IMR-90 (cell line): ENCODE data around the gene KDM4B. TPM values are rescaled to one million over a fixed set of nuclear protein-coding genes. Genes with fewer than 3 reads are reported as not detected.

Experiments used
- ATAC-seq: fragments of 200-7000 bp; cut with Tn5 transposase; 2 replicates; pipeline ENCODE4 v1.9.1; 2020; ENCODE audit warnings: low read depth, mild to moderate bottlenecking, moderate library complexity
- BruUV-seq: library from RNA; stranded (reverse); fragments of 400-500 nt; replicated peaks from 2 replicates; lab custom pipeline; 2021; lab: Mats Ljungman, UMichigan
- CTCF ChIA-PET: fragments of 300-600 bp; formaldehyde crosslinking; extraction: SDS; loops from one replicate; lab custom pipeline; 2021; ENCODE audit warnings: antibody characterized with exemption; lab: Yijun Ruan, JAX
- POLR2A ChIA-PET: fragments of 300-600 bp; sonication (Branson Sonifier 250); formaldehyde crosslinking; loops from one replicate; lab custom pipeline; 2022; ENCODE audit warnings: antibody characterized with exemption; ENCODE audit not compliant: unreplicated experiment; lab: Charles Lee
- DNase-seq: peaks from one replicate; pipeline ENCODE4 v3.0.0; 2013
- H2AFZ ChIP-seq: replicated peaks from 2 replicates; pipeline ENCODE3; 2013; ENCODE audit warnings: low read length, mild to moderate bottlenecking; ENCODE audit not compliant: poor library complexity
- H2AK5ac ChIP-seq: 2 replicates; pipeline ENCODE4 v1.6.1; 2013; ENCODE audit warnings: low read depth, low read length, inconsistent platforms
- H2AK9ac ChIP-seq: replicated peaks from 2 replicates; pipeline ENCODE3; 2013; ENCODE audit warnings: mild to moderate bottlenecking, low read depth, low read length, moderate library complexity; ENCODE audit not compliant: poor library complexity
- H2BK120ac ChIP-seq: 2 replicates; pipeline ENCODE4 v1.6.1; 2013; ENCODE audit warnings: low read depth, low read length, inconsistent platforms
- H2BK15ac ChIP-seq: 3 replicates; pipeline ENCODE4 v1.6.1; 2013; ENCODE audit warnings: low read depth, low read length, inconsistent platforms
- H2BK20ac ChIP-seq: 2 replicates; pipeline ENCODE4 v1.6.1; 2013; ENCODE audit warnings: low read depth, mild to moderate bottlenecking, inconsistent platforms, low read length, moderate library complexity
- H2BK5ac ChIP-seq: 2 replicates; pipeline ENCODE4 v1.6.1; 2013; ENCODE audit warnings: mild to moderate bottlenecking, low read depth, low read length, inconsistent platforms; ENCODE audit not compliant: poor library complexity, severe bottlenecking
- H3K14ac ChIP-seq: replicated peaks from 2 replicates; pipeline ENCODE4 v1.6.1; 2013; ENCODE audit warnings: low read depth, low read length, inconsistent platforms
- H3K18ac ChIP-seq: 2 replicates; pipeline ENCODE4 v1.6.1; 2013; ENCODE audit warnings: low read depth, low read length, control low read depth
- H3K23ac ChIP-seq: 2 replicates; pipeline ENCODE4 v1.6.1; 2013; ENCODE audit warnings: low read depth, low read length, inconsistent platforms
- H3K27ac ChIP-seq: 2 replicates; pipeline ENCODE4 v1.5.1; 2013; ENCODE audit warnings: mild to moderate bottlenecking, control low read depth, low read length; ENCODE audit not compliant: insufficient read depth
- H3K27me3 ChIP-seq: 2 replicates; pipeline ENCODE4 v1.6.1; 2013; ENCODE audit warnings: low read length; ENCODE audit not compliant: control insufficient read depth, insufficient read depth
- H3K36me3 ChIP-seq: 2 replicates; pipeline ENCODE4 v1.6.1; 2013; ENCODE audit warnings: low read length, mixed read lengths; ENCODE audit not compliant: control insufficient read depth, insufficient read depth
- H3K4ac ChIP-seq: 2 replicates; pipeline ENCODE4 v1.6.1; 2013; ENCODE audit warnings: low read depth, low read length, inconsistent platforms
- H3K4me1 ChIP-seq: 2 replicates; pipeline ENCODE4 v1.6.1; 2013; ENCODE audit warnings: low read length, mixed read lengths; ENCODE audit not compliant: control insufficient read depth, insufficient read depth
- H3K4me2 ChIP-seq: 2 replicates; pipeline ENCODE4 v1.6.1; 2013; ENCODE audit warnings: low read depth, mild to moderate bottlenecking, control low read depth, low read length, moderate library complexity
- H3K4me3 ChIP-seq: 2 replicates; pipeline ENCODE4 v1.5.1; 2013; ENCODE audit warnings: low read depth, mild to moderate bottlenecking, control low read depth, low read length, moderate library complexity; ENCODE audit not compliant: insufficient read depth
- H3K56ac ChIP-seq: 2 replicates; pipeline ENCODE4 v1.6.1; 2013; ENCODE audit warnings: low read length, inconsistent platforms; ENCODE audit not compliant: insufficient read depth; ENCODE audit errors: extremely low read depth
- H3K79me1 ChIP-seq, 2 experiments: 2 replicates each; pipeline ENCODE4 v1.6.1; 2013; ENCODE audit warnings: low read length in 2 of 2, inconsistent platforms in 1 of 2, low read depth in 1 of 2
- H3K9ac ChIP-seq: 2 replicates; pipeline ENCODE4 v1.6.1; 2013; ENCODE audit warnings: low read depth, low read length, control low read depth
- H3K9me1 ChIP-seq: 2 replicates; pipeline ENCODE4 v1.6.1; 2013; ENCODE audit warnings: low read length, inconsistent platforms; ENCODE audit not compliant: insufficient read depth
- H3K9me3 ChIP-seq: 2 replicates; pipeline ENCODE4 v1.6.1; 2013; ENCODE audit warnings: low read length; ENCODE audit not compliant: control insufficient read depth, insufficient read depth
- H4K20me1 ChIP-seq: 2 replicates; pipeline ENCODE4 v1.6.1; 2013; ENCODE audit warnings: low read length, inconsistent platforms; ENCODE audit not compliant: insufficient read depth
- H4K5ac ChIP-seq: 2 replicates; pipeline ENCODE4 v1.6.1; 2013; ENCODE audit warnings: mild to moderate bottlenecking, low read depth, low read length, control low read depth
- H4K8ac ChIP-seq, 2 experiments: 2 replicates each; pipeline ENCODE4 v1.6.1; 2013; ENCODE audit warnings: low read depth in 2 of 2, low read length in 2 of 2, control low read depth in 1 of 2, inconsistent platforms in 1 of 2
- H4K91ac ChIP-seq: 2 replicates; pipeline ENCODE4 v1.6.1; 2013; ENCODE audit warnings: low read depth, low read length, inconsistent platforms; ENCODE audit not compliant: insufficient read depth
- CEBPB ChIP-seq: IDR thresholded peaks from 2 replicates; pipeline ENCODE4 v1.6.1; 2012; ENCODE audit warnings: low read depth, low read length, improper control_type of control experiment
- MAFK ChIP-seq: IDR thresholded peaks from 2 replicates; pipeline ENCODE4 v1.6.1; 2012; ENCODE audit warnings: low read depth, low read length, improper control_type of control experiment
- MAZ ChIP-seq: IDR thresholded peaks from 2 replicates; pipeline ENCODE4 v1.6.1; 2012; ENCODE audit warnings: low read depth, mild to moderate bottlenecking, low read length, improper control_type of control experiment, moderate library complexity, borderline replicate concordance
- MXI1 ChIP-seq: IDR thresholded peaks from 2 replicates; pipeline ENCODE4 v1.6.1; 2012; ENCODE audit warnings: low read depth, mild to moderate bottlenecking, low read length, moderate library complexity, borderline replicate concordance
- NFE2L2 ChIP-seq: fragments of 150-350 bp; IDR thresholded peaks from 2 replicates; pipeline ENCODE4 v1.6.1; 2016; ENCODE audit warnings: low read depth, mild to moderate bottlenecking, low read length
- POLR2A ChIP-seq: IDR thresholded peaks from 2 replicates; pipeline ENCODE4 v1.6.1; 2012; ENCODE audit warnings: mild to moderate bottlenecking, low read depth, low read length
- RFX5 ChIP-seq: IDR thresholded peaks from 2 replicates; pipeline ENCODE4 v1.8.0; 2012; ENCODE audit warnings: low read depth, mild to moderate bottlenecking, low read length, moderate library complexity
- WGBS, 2 experiments: methylation state at CpG; one replicate each; pipeline versions ENCODE4 v1.1.5 to v1.1.7; 2013; ENCODE audit warnings: missing lambda C conversion rate in 2 of 2; ENCODE audit not compliant: insufficient read length in 1 of 2; ENCODE audit errors: extremely low coverage in 2 of 2; 5-methylcytosine and 5-hydroxymethylcytosine counted together
- dilution Hi-C: fragments of 300-500 bp; cut with HindIII; formaldehyde crosslinking; loops from one replicate; pipeline ENCODE4 v1.14.3; 2018; ENCODE audit warnings: low sequenced_read_pairs; ENCODE audit not compliant: unreplicated experiment
- in situ Hi-C: fragments of 300-500 bp; cut with MboI; formaldehyde crosslinking; loops from 3 replicates; pipeline ENCODE4 v1.14.3; 2019; ENCODE audit warnings: low sequenced_read_pairs, inconsistent platforms, mixed read lengths
- intact Hi-C: fragments of 100-400 bp; cut with micrococcal nuclease; formaldehyde crosslinking; loops from 2 replicates; pipeline ENCODE4 v1.10.0; 2022
- polyA plus RNA-seq, 3 experiments: library from polyadenylated mRNA; depleted of rRNA; stranded (reverse); fragments of >200 nt; gene quantifications; 2 replicates each; pipeline ENCODE4 v1.2.3, GENCODE V29; 2012; ENCODE audit warnings: low replicate concordance in 1 of 3
- total RNA-seq: library from RNA; depleted of rRNA; stranded (reverse); fragments of >200 nt; gene quantifications from 2 replicates; pipeline ENCODE4 v1.2.3, GENCODE V29; 2012
- TF ChIP-seq, protein P1 (sequence below): fragments of 150-350 bp; IDR thresholded peaks from 2 replicates; pipeline ENCODE4 v1.6.1; 2016; ENCODE audit warnings: low read depth, mild to moderate bottlenecking, low read length, moderate library complexity, borderline replicate concordance

Gene KDM4B
- total and polyA plus RNA-seq, 2 of the 4 experiments (the other 2 are of a cell fraction): 5.0 to 17.9 TPM

DNA sequence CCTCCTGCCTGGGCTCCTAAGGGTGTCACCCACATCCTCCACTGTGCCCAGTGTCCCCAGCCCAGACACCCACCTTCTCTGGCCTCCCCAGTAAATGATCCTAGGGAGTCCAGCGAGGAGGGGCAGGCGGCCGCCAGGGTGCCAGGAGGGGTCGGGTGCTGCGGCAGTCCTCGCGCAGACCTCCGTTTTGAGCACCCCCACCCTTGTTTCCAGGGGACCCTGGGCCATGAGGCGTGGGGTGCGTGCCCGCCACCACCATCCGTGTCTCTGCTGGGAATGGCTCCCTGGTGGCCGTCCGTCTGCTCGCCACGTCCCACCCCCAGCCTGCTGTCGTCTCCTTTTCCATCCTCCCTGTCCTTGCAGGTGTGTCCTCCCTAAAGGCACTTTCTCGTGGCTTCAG is 133.0 kb downstream of the KDM4B start:
- no peak overlapping the region for H3K9ac ChIP-seq
- dilution Hi-C loops (no loop called here), in situ Hi-C loops (no loop called here), intact Hi-C loops (no loop called here)
- ChIA-PET POLR2A (no interaction called here), CTCF (no interaction called here)
- H4K91ac ChIP-seq: no peak overlapping the region
- H3K9me3 ChIP-seq: peaks cover 19% of the 10 kb centered on the region
- H3K4ac ChIP-seq: no peak overlapping the region
- H3K9me1 ChIP-seq: no peaks in the 10 kb centered on the region
- H2AFZ ChIP-seq: no peak overlapping the region
- no peak overlapping the region for H2BK20ac ChIP-seq
- no peaks in the 10 kb centered on the region; the same call in 1 of the 2 replicates for H3K4me1 ChIP-seq
- H3K56ac ChIP-seq: no peak overlapping the region
- no peak for DNase-seq
- ATAC-seq: no peak
- no peak overlapping the region for H4K8ac ChIP-seq
- H3K23ac ChIP-seq: no peak overlapping the region
- no peak overlapping the region for H2BK120ac ChIP-seq
- H2AK5ac ChIP-seq: no peak overlapping the region
- H4K5ac ChIP-seq: no peak overlapping the region
- no peak overlapping the region for H2BK5ac ChIP-seq
- H3K4me2 ChIP-seq: no peak overlapping the region
- no peak overlapping the region for H2AK9ac ChIP-seq
- H3K27me3 ChIP-seq: no peaks in the 10 kb centered on the region
- H3K27ac ChIP-seq: no peak overlapping the region
- H3K18ac ChIP-seq: no peak overlapping the region
- TF ChIP-seq CEBPB (no peak), NFE2L2 (no peak), MAFK (no peak), RFX5 (no peak), MXI1 (no peak), MAZ (no peak), POLR2A (no peak)
- TF ChIP-seq, protein P1, sequence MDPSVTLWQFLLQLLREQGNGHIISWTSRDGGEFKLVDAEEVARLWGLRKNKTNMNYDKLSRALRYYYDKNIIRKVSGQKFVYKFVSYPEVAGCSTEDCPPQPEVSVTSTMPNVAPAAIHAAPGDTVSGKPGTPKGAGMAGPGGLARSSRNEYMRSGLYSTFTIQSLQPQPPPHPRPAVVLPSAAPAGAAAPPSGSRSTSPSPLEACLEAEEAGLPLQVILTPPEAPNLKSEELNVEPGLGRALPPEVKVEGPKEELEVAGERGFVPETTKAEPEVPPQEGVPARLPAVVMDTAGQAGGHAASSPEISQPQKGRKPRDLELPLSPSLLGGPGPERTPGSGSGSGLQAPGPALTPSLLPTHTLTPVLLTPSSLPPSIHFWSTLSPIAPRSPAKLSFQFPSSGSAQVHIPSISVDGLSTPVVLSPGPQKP: no peak
- WGBS, 2 experiments: 94% methylated on average over 12 of the region's 18 CpGs; no CpG with 5 or more reads in 1 of the 2 experiments
- H4K20me1 ChIP-seq: peaks cover 5% of the 10 kb centered on the region
- no peak overlapping the region for H2BK15ac ChIP-seq
- no peak overlapping the region for H3K4me3 ChIP-seq
- H3K36me3 ChIP-seq: peaks cover 42% of the 10 kb centered on the region
- H3K14ac ChIP-seq: no peak overlapping the region
- no TSS peak for BruUV-seq
- peaks cover 15 to 21% of the 10 kb centered on the region in 2 experiments for H3K79me1 ChIP-seq
